ENCODE data around the gene ADAM12. TPM values are rescaled to one million over a fixed set of nuclear protein-coding genes. Genes with fewer than 3 reads are reported as not detected.

ADAM12 gene
- total and polyA plus RNA-seq, 9 of the 15 experiments (the other 6 are each of a cell fraction or from before 2014, with no cell fraction given) = not detected

DNA sequence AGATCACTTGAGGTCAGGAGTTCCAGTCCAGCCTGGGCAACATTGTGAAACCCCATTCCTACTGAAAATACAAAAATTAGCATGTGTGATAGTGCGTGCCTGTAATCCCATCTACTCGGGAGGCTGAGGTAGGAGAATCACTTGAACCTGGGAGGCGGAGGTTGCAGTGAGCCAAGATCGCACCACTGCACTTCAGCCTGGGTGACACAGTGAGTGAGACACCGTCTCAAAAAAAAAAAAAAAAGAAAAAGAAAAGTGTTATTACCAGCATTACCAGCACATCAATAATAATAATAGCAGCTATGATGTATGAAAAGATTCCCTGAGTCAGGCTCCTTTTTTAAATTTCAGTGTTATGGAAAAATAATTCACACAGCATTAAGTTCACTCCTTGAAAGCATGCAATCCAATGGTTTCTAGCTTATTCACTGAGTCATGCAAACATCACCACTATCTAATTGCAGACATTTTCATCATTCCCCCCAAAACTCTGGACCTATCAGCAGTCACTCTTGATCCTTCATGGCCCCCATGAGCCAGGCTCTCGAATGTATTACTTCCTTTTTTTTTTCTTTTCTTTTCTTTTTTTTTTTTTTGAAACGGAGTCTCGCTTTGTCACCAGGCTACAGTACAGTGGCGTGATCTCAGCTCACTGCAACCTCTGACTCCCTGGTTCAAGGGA lies 263.5 kb downstream of the ADAM12 start:
- CTCF ChIA-PET (ENCODE audit: low intra/inter-chr PET ratio) = no interaction called here
- WGBS (ENCODE audit: insufficient coverage, low coverage, missing lambda C conversion rate) = 26% methylated on average over 6 of the region's 9 CpGs
- TF ChIP-seq, protein P1, sequence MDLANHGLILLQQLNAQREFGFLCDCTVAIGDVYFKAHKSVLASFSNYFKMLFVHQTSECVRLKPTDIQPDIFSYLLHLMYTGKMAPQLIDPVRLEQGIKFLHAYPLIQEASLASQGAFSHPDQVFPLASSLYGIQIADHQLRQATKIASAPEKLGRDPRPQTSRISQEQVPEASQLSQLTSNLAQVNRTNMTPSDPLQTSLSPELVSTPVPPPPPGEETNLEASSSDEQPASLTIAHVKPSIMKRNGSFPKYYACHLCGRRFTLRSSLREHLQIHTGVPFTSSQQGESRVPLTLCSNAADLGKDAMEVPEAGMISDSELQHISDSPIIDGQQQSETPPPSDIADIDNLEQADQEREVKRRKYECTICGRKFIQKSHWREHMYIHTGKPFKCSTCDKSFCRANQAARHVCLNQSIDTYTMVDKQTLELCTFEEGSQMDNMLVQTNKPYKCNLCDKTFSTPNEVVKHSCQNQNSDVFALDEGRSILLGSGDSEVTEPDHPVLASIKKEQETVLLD (IDR thresholded peaks at IDR 0.05) = no peak
- TF ChIP-seq TRIM24 (IDR thresholded peaks at IDR 0.05) (peak; percentile 24 to 75; a peak in 2 of 4 replicates), ZZZ3 (IDR thresholded peaks at IDR 0.05) (no peak)
- TF ChIP-seq, protein P2, sequence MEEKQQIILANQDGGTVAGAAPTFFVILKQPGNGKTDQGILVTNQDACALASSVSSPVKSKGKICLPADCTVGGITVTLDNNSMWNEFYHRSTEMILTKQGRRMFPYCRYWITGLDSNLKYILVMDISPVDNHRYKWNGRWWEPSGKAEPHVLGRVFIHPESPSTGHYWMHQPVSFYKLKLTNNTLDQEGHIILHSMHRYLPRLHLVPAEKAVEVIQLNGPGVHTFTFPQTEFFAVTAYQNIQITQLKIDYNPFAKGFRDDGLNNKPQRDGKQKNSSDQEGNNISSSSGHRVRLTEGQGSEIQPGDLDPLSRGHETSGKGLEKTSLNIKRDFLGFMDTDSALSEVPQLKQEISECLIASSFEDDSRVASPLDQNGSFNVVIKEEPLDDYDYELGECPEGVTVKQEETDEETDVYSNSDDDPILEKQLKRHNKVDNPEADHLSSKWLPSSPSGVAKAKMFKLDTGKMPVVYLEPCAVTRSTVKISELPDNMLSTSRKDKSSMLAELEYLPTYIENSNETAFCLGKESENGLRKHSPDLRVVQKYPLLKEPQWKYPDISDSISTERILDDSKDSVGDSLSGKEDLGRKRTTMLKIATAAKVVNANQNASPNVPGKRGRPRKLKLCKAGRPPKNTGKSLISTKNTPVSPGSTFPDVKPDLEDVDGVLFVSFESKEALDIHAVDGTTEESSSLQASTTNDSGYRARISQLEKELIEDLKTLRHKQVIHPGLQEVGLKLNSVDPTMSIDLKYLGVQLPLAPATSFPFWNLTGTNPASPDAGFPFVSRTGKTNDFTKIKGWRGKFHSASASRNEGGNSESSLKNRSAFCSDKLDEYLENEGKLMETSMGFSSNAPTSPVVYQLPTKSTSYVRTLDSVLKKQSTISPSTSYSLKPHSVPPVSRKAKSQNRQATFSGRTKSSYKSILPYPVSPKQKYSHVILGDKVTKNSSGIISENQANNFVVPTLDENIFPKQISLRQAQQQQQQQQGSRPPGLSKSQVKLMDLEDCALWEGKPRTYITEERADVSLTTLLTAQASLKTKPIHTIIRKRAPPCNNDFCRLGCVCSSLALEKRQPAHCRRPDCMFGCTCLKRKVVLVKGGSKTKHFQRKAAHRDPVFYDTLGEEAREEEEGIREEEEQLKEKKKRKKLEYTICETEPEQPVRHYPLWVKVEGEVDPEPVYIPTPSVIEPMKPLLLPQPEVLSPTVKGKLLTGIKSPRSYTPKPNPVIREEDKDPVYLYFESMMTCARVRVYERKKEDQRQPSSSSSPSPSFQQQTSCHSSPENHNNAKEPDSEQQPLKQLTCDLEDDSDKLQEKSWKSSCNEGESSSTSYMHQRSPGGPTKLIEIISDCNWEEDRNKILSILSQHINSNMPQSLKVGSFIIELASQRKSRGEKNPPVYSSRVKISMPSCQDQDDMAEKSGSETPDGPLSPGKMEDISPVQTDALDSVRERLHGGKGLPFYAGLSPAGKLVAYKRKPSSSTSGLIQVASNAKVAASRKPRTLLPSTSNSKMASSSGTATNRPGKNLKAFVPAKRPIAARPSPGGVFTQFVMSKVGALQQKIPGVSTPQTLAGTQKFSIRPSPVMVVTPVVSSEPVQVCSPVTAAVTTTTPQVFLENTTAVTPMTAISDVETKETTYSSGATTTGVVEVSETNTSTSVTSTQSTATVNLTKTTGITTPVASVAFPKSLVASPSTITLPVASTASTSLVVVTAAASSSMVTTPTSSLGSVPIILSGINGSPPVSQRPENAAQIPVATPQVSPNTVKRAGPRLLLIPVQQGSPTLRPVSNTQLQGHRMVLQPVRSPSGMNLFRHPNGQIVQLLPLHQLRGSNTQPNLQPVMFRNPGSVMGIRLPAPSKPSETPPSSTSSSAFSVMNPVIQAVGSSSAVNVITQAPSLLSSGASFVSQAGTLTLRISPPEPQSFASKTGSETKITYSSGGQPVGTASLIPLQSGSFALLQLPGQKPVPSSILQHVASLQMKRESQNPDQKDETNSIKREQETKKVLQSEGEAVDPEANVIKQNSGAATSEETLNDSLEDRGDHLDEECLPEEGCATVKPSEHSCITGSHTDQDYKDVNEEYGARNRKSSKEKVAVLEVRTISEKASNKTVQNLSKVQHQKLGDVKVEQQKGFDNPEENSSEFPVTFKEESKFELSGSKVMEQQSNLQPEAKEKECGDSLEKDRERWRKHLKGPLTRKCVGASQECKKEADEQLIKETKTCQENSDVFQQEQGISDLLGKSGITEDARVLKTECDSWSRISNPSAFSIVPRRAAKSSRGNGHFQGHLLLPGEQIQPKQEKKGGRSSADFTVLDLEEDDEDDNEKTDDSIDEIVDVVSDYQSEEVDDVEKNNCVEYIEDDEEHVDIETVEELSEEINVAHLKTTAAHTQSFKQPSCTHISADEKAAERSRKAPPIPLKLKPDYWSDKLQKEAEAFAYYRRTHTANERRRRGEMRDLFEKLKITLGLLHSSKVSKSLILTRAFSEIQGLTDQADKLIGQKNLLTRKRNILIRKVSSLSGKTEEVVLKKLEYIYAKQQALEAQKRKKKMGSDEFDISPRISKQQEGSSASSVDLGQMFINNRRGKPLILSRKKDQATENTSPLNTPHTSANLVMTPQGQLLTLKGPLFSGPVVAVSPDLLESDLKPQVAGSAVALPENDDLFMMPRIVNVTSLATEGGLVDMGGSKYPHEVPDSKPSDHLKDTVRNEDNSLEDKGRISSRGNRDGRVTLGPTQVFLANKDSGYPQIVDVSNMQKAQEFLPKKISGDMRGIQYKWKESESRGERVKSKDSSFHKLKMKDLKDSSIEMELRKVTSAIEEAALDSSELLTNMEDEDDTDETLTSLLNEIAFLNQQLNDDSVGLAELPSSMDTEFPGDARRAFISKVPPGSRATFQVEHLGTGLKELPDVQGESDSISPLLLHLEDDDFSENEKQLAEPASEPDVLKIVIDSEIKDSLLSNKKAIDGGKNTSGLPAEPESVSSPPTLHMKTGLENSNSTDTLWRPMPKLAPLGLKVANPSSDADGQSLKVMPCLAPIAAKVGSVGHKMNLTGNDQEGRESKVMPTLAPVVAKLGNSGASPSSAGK (IDR thresholded peaks at IDR 0.05) = peak; percentile 24; the same call in 1 of the 2 replicates

More for the DNA sequence above, 263.5 kb downstream of the ADAM12 start:
- in situ Hi-C loops (cut with MboI) = no loop called here
- DNase-seq (ENCODE audit: extremely low read depth in 1 of 4, low spot score in 3 of 4) (peak in 1 of 4 experiments; percentile 0), FAIRE-seq (no peak), ATAC-seq (peak; percentile 49; the same call in 1 of the 3 replicates)
- POLR2A ChIA-PET = no interaction called here
- no peaks in the 10 kb centered on the region for H3K36me3 ChIP-seq (ENCODE audit: control insufficient read depth, insufficient read depth, low read length)
- no peaks in the 10 kb centered on the region for H4K20me1 ChIP-seq (replicated peaks; ENCODE audit: control insufficient read depth, insufficient read depth, low read length)
- intact Hi-C loops (cut with micrococcal nuclease) = no loop called here
- H3K27me3 ChIP-seq (ENCODE audit: control insufficient read depth in 2 of 2, insufficient read depth in 2 of 2, low read length in 2 of 2) = peaks cover 0 to 13% of the 10 kb centered on the region in 2 experiments; a peak in 2 of 5 replicates
- H3K4me1 ChIP-seq (replicated peaks in 1 of 2; ENCODE audit: control insufficient read depth in 2 of 2, insufficient read depth in 2 of 2, low read length in 2 of 2) = no peaks in the 10 kb centered on the region
- H3K9me3 ChIP-seq (replicated peaks; ENCODE audit: control insufficient read depth, insufficient read depth, low read depth, low read length) = no peaks in the 10 kb centered on the region
- BruUV-seq (replicated peaks) = no TSS peak
- no peak overlapping the region for H2AFZ ChIP-seq (ENCODE audit: low read depth, low read length)
- no peak overlapping the region for H3K4me2 ChIP-seq (ENCODE audit: insufficient read depth, low read length)
- no peaks in the 10 kb centered on the region for H3K9me1 ChIP-seq (ENCODE audit: control insufficient read depth, insufficient read depth, low read length)
- no peak overlapping the region for H3K4me3 ChIP-seq
- no peaks in the 10 kb centered on the region for H3K79me2 ChIP-seq (ENCODE audit: control insufficient read depth, insufficient read depth, low read length)
- H3K9ac ChIP-seq (ENCODE audit: insufficient read depth in 1 of 2, low read depth in 2 of 2, low read length in 2 of 2) = no peak overlapping the region
- no peak overlapping the region for H3K27ac ChIP-seq (ENCODE audit: extremely low read depth, low read depth, low read length)

Data from K562 (cell line).